ENCODE measurements around the gene ZDHHC3. TPM values are rescaled to one million over a fixed set of nuclear protein-coding genes. Genes with fewer than 3 reads are reported as not detected.
A peak's percentile ranks its signal among the peaks of the same experiment; 100 is the strongest.

Gene ZDHHC3
- total RNA-seq, 1 donor from 2014 or later, result 63.4 TPM

- Mint-ChIP-seq H3K36me3 (ENCODE audit: low read depth) (peaks cover 2% of the 10 kb centered on the region), H3K27ac (ENCODE audit: unreplicated experiment) (no peak overlapping the region), H3K4me1 (ENCODE audit: low read depth) (peaks cover 8% of the 10 kb centered on the region), H3K9me3 (ENCODE audit: low read depth) (peaks cover 7% of the 10 kb centered on the region), H3K27me3 (ENCODE audit: low read depth) (no peaks in the 10 kb centered on the region), H3K4me3 (ENCODE audit: unreplicated experiment) (no peak overlapping the region)
- TF ChIP-seq, protein P1, sequence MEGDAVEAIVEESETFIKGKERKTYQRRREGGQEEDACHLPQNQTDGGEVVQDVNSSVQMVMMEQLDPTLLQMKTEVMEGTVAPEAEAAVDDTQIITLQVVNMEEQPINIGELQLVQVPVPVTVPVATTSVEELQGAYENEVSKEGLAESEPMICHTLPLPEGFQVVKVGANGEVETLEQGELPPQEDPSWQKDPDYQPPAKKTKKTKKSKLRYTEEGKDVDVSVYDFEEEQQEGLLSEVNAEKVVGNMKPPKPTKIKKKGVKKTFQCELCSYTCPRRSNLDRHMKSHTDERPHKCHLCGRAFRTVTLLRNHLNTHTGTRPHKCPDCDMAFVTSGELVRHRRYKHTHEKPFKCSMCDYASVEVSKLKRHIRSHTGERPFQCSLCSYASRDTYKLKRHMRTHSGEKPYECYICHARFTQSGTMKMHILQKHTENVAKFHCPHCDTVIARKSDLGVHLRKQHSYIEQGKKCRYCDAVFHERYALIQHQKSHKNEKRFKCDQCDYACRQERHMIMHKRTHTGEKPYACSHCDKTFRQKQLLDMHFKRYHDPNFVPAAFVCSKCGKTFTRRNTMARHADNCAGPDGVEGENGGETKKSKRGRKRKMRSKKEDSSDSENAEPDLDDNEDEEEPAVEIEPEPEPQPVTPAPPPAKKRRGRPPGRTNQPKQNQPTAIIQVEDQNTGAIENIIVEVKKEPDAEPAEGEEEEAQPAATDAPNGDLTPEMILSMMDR (IDR thresholded peaks at IDR 0.05), result no peak
- DNase-seq (ENCODE audit: low spot score), result no peak
Measured at GRCh38 chr3:44915702-44916438, 60.1 kb downstream of the ZDHHC3 start.

DNA sequence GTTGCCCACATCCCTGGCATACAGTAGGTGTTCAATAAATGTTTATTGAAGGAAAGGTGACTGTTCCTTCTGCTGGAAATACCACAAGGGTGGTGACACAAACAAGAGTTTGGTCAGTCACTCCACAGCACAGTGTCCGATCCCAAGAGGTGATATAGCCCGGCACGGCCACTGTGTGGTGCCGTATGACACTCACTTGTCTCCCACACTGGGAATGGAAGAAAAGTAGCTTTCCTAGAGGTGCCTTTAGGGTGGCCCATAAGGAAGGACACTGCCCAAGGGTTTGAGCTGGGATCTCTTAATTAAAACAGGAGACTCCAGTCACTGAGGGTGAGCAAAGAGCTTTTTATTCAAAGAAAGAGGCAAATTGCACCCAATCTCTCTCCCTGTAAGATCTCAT, 61.0 kb downstream of the ZDHHC3 start:
- H3K9me3 Mint-ChIP-seq (ENCODE audit: low read depth), result peaks cover 17% of the 10 kb centered on the region
- H3K27ac Mint-ChIP-seq (ENCODE audit: unreplicated experiment), result no peak overlapping the region
- H3K4me3 Mint-ChIP-seq (ENCODE audit: unreplicated experiment), result no peak overlapping the region
- no peaks in the 10 kb centered on the region for H3K27me3 Mint-ChIP-seq (ENCODE audit: low read depth)
- TF ChIP-seq, protein P1 (IDR thresholded peaks at IDR 0.05), result peak; percentile 66
- H3K36me3 Mint-ChIP-seq (ENCODE audit: low read depth), result peaks cover 2% of the 10 kb centered on the region
- H3K4me1 Mint-ChIP-seq (ENCODE audit: low read depth), result peaks cover 3% of the 10 kb centered on the region
- no peak for DNase-seq (ENCODE audit: low spot score)

GRCh38 chr3:44913868-44914468, 62.0 kb downstream of the ZDHHC3 start:
- Mint-ChIP-seq H3K4me3 (ENCODE audit: unreplicated experiment) (no peak overlapping the region), H3K27me3 (ENCODE audit: low read depth) (no peaks in the 10 kb centered on the region), H3K9me3 (ENCODE audit: low read depth) (peaks cover 17% of the 10 kb centered on the region), H3K27ac (ENCODE audit: unreplicated experiment) (no peak overlapping the region), H3K4me1 (ENCODE audit: low read depth) (no peaks in the 10 kb centered on the region), H3K36me3 (ENCODE audit: low read depth) (peaks cover 2% of the 10 kb centered on the region)
- DNase-seq (ENCODE audit: low spot score), result no peak
- TF ChIP-seq, protein P1 (IDR thresholded peaks at IDR 0.05), result peak; percentile 85

DNA sequence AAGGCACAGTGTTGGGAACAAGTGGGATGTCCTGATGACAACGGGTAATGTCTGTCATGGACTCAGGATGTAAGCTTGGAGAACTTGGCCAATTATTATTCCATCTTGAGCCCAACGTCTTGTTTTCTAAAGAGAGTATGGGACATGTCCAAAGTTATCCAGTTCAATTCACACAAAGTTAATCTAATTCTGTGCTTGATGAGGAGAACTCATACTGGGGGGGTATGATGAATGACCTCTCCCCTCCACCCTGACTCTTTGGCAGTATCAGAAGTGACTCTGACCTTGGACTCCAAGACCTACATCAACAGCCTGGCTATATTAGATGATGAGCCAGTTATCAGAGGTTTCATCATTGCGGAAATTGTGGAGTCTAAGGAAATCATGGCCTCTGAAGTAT, 65.3 kb downstream of the ZDHHC3 start:
- TF ChIP-seq, protein P1 (IDR thresholded peaks at IDR 0.05), result no peak
- Mint-ChIP-seq H3K27ac (ENCODE audit: unreplicated experiment) (no peak overlapping the region), H3K27me3 (ENCODE audit: low read depth) (no peaks in the 10 kb centered on the region), H3K36me3 (ENCODE audit: low read depth) (peaks cover 2% of the 10 kb centered on the region), H3K4me1 (ENCODE audit: low read depth) (no peaks in the 10 kb centered on the region), H3K9me3 (ENCODE audit: low read depth) (peaks cover 20% of the 10 kb centered on the region), H3K4me3 (ENCODE audit: unreplicated experiment) (no peak overlapping the region)
- DNase-seq (ENCODE audit: low spot score), result no peak

DNA sequence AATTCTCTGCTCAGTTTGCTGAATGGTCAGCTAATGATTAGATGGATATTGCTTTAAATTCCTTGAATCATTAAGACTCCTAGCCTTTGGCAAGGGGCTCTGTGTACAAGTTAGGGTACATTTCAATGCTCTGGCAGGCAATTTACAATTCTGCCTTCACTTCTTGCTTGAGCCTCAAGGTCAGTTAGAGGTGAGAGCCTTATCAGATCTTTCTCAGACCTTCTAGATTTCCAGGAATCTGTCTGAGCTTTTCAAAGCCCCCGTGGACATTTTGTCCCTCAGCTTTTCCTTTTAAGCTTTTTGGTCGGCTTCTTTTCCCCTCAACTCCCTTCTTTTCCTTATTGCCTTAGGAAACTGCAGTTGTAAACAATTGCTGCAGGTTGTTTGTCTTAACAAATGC, 66.9 kb downstream of the ZDHHC3 start:
- no peaks in the 10 kb centered on the region for H3K27me3 Mint-ChIP-seq (ENCODE audit: low read depth)
- no peaks in the 10 kb centered on the region for H3K4me1 Mint-ChIP-seq (ENCODE audit: low read depth)
- peaks cover 20% of the 10 kb centered on the region for H3K9me3 Mint-ChIP-seq (ENCODE audit: low read depth)
- H3K4me3 Mint-ChIP-seq (ENCODE audit: unreplicated experiment), result no peak overlapping the region
- no peak for DNase-seq (ENCODE audit: low spot score)
- H3K27ac Mint-ChIP-seq (ENCODE audit: unreplicated experiment), result no peak overlapping the region
- TF ChIP-seq, protein P1 (IDR thresholded peaks at IDR 0.05), result no peak
- H3K36me3 Mint-ChIP-seq (ENCODE audit: low read depth), result peaks cover 2% of the 10 kb centered on the region

Data from chondrocyte (in vitro differentiated cells).